NCI-H146 (cell line): ENCODE measurements around the gene KIAA1217.
A peak's percentile ranks its signal among the peaks of the same experiment; 100 is the strongest.
"Not testable (repeated sequence)": the region's sequence is repeated elsewhere in the genome, so short reads cannot be mapped to it uniquely, and the experiment has no call there.

Experiments
- DNase-seq: peaks from one replicate; lab custom pipeline; 2025; lab: John Stamatoyannopoulos, UW

Gene KIAA1217

DNA sequence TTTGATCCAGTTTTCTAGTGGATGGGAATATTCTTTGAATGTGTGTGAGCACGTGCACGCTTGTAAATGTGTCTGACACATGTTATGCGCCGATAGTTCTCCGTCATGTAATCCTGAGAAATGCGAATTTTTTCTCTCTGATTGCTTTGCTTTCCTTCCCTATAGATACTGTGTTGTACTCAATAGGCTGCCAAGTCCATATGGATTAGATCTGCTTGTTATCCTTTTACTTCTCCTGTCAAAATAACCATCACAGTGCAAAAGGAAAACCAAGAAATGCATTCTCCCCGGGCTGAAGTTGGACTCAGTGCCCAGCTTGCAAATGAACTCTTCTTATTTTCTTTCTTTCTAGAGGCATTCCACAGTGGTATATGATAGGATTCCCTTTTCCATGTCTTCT, 131.9 kb downstream of the KIAA1217 start:
- no peak for DNase-seq

DNA sequence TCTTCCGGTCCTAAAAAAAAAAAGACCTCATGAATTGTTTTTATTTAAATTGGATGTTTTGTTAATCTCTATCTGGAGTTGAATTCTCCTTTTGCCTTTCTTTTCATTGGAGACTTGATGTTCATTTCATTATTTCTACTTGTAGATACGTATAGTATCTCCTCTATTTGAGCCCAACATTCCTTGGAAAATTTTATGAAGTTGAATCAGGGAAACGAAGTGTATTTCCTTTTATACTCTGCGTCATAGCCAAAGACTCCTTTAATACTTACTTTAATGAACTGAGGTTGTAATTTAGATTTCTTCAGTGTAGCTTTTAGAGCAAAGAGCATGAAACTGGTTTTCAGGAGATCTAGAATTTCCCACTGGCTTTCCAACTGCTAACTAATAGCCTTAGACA, 132.4 kb downstream of the KIAA1217 start:
- no peak for DNase-seq

DNA sequence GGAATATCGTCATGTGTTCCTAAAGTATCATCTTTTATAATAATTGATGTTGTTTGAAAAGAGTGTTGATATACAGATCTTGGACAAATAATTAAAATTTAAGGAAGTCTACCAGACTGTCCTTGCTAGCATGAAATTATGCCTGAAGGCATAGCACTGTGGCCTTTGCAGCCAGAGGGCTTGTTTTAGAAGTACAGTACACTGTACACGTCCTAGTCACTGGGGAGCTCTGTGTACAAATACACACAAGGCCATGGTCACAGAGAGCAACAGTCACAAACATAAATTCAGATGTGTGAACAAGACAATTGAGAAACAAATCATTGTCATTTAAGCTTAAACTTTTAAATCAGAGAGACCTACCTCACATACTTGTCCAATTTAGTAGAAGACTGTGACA, 133.0 kb downstream of the KIAA1217 start:
- no peak for DNase-seq

DNA sequence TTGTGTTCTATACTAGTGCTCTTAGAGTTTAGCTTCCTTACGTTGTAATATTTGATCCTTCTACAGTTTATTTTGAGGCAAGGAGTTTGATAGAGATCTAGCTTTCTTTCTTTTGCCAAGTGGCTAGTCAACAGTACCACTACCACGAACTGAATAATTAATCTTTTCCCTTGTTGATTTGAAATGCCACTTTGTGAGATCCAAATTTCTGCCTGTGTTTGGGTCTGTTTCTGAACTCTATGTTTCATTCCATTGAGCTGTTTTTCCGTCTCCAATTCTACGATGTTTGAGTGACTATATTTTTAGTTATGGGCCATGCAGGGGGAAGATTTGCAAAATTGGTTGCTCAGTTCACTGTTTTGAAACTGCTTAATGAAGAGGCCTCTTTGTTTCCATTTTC, 134.7 kb downstream of the KIAA1217 start:
- no peak for DNase-seq

DNA sequence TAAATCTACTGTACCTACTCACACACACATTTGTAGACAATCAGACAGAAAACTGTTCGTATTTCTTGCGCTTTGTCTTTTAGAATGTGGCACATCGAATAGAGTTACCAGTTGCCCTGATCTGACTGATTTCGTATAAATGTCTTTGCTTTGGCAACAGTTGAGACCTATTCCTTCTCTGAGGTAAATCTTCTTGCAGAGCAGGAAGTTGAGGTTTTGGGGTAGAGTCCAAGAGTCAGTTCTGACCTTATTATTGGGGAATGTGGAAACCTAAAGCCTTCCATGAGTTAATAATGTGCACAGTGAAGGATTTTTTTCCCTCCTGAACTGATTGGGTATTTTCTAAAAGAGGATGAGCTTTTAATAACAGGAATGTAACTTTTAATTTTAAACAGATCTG, 135.3 kb downstream of the KIAA1217 start:
- DNase-seq, result no peak

DNA sequence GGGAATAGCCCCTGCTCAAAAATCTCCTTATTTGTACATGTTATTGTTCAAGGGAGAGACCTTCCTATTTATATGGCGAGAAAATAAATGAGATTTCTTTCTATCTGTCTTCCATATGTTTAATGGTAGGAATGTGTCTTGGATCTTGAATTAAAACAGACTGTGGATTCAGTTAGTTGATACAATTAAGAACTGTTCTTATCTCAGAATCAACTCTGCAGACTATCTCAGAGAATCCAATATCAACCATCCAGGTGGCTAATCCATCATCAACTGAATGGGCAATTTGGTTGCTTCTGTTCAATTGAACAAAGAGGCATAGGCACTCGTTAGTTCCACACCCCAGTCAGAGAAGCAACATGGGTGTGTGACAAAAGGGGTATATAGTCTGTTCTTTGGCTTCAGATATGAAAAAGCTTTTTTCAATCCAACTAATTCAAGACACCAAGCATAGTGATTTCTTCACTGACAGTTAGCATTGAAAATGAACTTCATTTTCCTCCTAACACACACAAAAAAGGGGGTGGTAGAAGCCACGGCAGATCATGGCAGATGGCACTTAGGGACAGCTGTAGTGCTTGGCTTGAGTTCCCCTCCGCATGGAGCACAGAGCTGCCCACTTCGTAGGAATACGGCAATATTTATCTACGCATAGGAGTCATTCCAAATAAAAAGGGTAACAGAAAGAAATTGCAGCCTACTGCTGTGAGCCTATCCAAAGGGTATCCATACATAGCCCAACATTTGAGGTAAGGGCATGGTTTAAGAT, 135.9 kb downstream of the KIAA1217 start:
- no peak for DNase-seq

DNA sequence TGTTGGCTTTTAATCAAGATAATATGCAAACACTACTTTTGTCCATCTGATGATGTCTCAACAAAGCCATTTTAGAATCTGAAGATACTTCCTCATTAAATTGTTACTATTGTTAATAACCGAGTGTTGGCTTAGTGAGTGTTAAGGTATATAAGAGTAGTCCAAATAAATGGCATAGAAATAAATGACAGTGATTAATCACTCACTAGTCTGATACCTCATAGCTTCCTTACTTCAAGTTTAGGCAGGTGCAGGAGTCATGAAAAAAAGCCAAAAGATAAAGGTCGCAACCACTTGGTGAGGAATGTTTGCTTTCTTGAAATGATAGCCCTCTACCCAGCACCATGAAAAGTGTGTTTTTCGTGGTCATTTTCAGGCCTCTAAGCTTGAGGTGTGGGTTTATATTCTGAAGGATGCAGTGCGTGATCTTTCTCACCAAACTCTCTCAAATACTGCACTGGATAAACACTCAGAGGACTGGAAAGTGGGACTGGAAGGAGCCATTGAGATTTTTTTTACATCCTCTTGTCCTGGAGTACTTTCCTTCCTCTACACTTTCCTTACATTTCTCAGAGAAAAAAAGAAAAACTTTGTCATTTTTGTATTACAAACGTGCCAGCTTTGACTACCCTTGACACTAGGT, 138.1 kb downstream of the KIAA1217 start:
- DNase-seq, result no peak

DNA sequence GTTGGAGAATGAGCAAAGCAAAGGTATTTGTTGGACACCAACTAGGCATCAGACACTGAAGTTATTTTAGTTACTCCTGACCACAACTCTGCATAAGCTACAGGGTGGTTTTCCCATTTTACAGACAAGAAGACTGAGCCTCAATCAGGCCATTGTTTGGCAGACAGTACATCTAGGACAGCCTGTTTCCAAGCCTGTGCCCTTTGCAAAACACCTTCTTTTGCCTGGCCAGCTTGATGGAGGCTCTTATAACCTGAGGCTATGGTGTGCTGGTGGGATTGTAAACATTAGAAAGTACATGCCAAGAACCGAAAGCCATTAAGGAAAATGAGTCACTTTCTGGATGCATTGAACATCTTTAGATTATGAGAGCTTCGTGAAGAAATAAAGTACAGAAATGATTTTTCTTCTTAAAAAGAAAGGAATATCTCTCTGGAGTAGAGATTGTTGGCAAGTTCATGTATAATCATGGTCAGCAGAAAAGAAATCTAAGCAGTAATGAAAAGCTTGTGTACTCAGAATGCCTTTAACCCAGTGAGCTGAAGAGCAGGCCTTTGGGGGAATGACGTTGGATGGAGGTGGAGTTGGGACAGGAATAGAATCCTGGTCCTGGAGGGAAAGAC, 140.6 kb downstream of the KIAA1217 start:
- no peak for DNase-seq

DNA sequence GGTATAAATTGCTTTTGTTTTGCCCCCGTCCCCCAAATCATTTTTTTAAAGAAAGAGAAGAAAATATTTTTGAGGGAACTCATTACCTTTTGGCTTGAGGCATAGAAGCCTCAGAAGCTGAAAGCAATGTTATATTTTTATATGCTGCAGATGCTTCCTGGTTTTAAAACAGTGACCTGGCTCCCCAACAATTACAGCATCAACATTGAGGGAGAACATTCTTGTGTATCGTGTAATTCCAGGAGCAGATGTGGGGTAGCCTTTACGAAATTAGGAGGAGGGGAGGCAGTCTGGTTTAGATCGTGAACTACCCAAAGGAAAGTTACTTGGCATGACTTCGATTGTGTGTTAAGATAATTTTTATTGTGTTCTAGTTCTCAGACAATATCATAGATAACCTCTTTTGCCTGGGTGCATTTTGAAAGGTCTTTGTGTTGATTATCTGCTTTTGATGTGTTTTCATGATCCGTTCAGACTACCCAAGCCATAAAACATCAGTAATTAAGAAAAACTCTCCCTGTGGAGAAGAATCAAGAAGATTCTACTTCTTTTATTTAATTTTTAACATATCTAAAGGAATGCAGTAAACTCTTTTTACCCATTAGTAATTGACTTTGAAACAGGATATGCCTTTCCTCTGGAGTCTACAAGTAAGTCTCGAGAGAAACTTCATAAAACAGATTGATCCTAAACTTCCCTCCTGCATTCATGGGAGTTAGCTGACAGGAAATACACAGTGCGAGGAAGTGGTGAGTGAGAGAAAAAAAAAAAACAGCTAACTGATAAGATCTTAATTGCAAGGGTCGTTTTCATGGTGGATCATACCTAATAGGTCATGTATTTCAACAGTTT, 141.4 kb downstream of the KIAA1217 start:
- DNase-seq, result no peak

DNA sequence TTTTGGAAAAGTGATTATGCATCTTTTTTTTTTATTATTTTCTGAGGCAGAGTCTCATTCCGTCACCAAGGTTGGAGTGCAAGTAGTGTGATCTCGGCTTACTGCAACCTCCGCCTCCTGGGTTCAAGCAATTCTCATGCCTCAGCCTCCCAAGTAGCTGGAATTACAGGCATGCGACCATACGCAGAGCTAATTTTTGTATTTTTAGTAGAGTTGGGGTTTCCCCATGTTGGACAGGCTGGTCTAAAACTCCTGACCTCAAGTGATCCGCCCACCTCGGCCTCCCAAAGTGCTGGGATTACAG, 141.9 kb downstream of the KIAA1217 start:
- DNase-seq, result not testable (repeated sequence)

DNA sequence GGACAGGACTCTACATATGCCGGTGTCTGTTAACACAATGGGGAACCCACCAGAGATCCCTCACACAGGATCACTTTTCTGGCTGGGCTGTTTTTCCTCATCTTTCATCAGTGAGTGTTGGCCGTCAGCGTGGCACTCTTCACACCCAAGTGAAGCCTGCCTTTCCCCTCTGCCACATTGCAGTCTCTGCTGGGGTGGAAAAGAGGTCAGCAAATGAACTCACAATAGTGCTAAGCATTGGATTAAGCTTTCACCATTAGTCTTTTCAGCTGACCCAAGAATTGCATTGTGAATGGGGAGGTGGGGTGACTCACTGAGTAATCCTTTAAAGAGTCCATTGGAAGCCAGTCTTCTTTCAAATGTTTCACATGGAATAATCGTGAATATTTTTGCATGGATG, 143.0 kb downstream of the KIAA1217 start:
- no peak for DNase-seq

DNA sequence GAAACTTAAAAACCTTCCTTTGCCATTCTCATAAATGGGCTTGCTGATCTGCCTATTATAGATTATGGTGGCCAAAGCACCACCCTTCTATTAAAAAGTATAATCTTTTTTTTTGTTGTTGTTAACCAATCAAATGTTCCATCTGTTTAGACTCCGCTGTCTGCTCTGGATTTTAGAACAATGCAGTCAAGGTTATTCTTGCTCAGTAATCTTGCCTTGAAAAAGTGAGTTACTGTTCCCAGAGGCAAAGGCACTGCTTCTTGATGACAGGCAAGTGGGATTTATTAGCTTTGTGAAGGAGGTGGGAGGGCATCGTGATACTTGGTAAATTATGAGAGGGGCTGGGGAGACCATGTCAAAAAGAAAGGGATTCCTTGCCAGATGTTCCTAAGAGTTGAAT, 143.5 kb downstream of the KIAA1217 start:
- DNase-seq, result no peak

DNA sequence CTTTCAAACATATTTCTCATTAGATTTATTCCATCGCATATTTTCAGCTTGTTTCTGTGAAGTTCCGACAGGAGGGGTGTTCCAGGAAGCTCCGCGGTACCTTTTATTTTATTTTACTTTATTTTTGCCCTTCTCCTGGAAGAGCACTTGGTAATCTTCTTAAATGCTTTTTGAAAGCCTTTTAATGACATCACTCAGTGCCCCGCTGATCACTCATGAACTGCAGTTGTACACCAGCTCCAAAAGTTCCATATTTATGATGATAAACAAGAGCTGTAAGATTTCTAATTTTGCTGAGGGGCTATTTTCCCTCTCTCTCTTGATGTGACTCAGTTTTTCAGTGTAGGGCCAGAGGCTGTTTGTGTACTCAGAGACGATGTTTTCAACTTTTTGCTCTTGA, 144.4 kb downstream of the KIAA1217 start:
- DNase-seq, result no peak

DNA sequence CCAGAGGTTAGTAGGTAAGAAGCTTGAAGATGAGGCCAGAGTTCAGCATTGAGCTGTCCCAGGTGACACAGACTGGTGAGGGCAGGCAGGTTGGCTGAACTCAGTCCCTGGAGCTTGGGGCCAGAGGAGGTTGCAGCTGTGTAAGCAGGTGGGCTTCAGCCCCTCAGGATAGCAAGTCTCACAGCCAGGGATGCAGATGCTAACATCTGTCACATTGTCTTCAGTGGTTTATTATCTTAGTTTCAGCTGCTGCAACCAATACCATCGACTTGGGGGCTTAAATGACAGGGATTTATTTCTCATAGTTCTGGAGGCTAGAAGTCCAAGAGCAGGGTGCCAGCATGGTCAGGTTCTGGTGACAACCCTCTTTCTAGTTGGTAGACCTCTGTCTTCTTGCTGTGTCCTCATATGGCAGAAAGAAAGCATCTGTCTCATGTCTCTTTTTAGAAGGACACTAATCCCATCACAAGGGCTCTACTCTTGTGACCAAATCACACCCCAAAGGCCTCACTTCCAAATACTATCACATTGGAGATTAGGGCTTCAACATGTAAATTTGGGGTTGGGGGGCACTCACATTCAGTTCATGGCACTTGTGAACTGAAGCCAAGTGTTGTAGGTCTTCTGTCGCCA, 146.2 kb downstream of the KIAA1217 start:
- no peak for DNase-seq

DNA sequence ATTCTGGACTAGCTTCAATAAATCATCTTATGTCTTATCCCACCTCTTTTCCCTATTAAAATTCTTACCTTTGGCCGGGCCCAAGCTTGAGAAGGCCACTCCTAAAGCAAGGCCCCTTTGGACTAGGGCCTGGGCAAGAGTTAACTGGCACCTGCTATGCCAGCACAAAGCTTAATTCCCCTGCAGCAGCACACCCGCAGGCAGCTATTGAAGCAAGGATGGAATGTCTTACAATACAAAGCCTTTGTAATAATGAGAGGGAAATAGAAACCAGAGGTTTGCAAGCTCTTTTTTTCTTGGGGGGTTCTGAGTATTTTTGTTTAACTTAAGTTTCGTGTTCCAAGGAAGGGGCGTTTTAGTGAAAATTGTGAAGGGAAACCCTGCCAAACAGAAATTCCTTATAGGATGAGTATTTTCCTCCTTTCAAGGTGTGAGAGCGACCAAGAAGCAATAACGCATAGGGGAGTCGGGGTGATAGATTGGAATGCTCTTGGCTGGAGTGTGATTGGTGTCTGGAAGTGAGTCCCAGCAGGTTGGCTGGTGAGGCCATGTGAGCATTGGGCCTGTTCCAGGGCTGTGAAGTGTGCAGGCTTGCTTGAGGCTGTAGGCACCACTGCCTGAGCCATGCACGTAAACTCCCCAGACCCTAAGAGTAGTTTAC, 148.5 kb downstream of the KIAA1217 start:
- no peak for DNase-seq

DNA sequence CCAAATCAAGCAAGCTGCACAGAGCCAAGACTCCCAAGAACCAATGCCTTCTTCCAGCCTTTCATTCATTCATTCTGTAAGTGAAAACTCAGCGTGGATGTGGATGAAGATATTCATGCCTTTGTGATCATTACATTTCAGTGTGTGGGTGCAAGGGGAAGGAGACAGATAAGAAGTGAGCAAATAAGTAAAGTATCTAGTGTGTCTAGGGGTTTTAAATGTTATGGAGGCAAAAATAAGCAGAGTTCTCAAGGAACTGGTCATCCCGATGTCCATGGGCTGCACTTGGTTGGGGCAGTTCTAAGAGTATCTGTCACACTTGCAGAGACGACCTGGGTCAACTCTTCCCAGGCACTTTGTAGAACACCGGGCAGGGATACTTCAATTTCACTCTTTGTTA, 149.1 kb downstream of the KIAA1217 start:
- no peak for DNase-seq

DNA sequence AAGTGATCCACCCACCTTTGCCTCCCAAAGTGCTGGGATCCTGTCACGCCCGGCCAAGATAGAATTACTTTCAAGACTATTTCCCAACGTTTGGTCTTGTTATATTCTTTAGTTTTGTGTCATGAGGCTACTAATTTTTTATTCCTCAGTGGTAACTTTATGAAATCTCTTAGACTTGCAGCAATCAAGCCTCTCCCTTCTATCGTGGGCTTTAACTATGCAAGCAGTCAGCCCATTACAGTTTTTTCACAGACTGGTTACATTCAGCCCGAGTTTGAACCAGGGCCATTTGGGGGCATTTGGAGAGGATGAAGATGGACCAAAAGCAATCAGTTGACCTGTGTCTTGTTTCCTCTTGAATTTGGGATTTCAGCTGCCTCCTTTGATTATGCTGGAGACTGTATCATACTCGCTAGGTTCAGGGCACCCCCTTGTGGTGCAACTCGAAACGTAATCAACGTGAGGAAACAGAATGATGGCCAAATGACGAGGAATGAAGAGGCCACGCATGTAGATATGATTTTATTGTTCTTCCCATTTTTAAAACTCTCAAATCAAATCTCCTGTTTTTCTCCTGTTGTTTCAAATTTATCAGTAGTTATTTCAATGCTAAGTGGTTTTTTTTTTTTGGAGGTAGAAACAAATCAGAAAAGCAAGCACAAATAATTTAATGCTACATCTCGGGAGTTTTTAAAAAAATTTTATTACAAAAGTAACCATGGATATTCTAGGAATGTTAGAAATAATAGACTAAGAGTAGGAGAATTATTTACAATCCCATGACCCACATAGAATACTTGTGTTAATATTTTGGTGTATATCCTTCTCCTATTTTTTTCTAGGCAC, 151.6 kb downstream of the KIAA1217 start:
- DNase-seq, result peak; percentile 23

DNA sequence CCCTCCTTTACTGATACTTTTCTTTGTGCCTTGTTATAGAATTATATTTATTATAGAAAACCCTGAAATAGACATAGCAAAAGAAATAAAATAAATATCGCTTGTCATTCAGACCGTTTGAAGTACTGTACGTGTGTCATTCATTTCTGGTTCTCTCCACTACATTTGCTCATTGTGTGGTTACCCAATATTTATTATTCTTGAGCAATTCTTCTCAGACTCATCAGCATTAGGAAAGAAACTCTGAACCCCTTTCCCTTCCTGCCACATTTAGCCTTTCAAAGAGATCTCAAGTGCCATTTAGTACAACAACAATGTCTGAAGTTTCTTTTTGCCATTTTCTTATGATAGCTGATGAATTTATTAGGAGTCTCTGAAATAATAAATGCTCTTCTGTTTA, 154.1 kb downstream of the KIAA1217 start:
- no peak for DNase-seq

DNA sequence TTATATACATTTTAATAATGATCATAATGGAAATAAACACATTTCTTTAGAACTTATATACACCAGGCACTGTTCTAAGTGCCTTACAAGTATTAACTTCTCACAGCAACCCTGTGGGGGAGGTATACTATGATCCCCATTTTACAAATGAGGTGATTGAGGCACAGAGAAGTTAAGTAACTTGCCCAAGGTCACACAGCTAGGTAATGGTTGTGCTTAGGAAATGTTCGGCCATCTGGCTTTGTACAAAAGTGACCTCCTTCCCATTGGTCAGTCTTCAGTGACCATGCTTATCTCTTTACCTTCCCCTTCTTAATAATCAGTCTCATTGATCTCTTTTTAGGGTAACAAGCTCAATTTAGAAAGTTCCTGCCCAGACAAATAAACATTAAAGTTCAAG, 158.8 kb downstream of the KIAA1217 start:
- DNase-seq, result no peak

DNA sequence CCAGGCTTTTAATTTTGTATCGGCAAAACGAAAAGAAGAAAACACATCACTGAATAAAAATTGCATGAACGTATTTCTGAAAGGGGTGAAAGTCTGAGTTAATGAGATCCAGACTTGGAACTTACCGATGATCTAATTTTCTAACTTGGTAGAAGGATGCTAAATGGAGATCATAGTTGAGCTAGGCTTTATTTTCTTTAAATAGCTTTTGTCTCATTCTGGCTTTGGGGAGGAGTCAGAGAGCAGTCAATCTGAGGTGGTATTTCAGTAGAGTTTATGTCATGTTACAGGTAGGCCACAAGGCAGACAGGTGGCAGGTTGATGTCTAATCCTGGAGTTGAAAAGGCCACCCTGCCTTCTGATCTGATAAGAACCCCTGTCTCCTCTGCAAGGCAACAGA, 161.9 kb downstream of the KIAA1217 start:
- no peak for DNase-seq

DNA sequence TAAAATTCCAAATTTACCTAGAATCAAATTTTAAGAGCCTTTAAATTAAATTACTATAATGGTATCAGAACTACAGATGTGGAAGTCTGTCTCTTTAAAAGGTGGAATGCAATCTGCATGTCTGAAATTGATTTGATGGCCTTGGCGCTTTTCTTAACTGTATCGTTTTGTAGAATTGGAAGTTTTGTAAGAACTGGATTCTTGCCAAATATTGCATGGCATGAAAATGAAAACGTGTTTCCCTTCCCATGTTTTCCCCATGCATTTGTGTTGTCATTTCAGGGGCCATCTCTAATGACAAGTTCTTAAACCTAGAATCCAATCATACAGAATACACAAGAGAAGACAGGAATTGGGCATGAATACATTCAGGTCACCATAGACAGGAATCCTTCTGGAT, 162.5 kb downstream of the KIAA1217 start:
- no peak for DNase-seq
